Endothelial cell (in vitro differentiated cells): ENCODE results near the gene KCNQ1. TPM values are rescaled to one million over a fixed set of nuclear protein-coding genes. Genes with fewer than 3 reads are reported as not detected.

Source experiments
- DNase-seq: peaks from one replicate; pipeline ENCODE4 v3.0.0; 2021; ENCODE audit warnings: low spot score
- H3K27ac Mint-ChIP-seq: one replicate; pipeline ENCODE4 v1.8.0; 2021; ENCODE audit warnings: mixed read lengths, inconsistent platforms; ENCODE audit not compliant: unreplicated experiment
- H3K27me3 Mint-ChIP-seq: one replicate; pipeline ENCODE4 v1.8.0; 2021; ENCODE audit warnings: mild to moderate bottlenecking, moderate library complexity, mixed read lengths, inconsistent platforms; ENCODE audit not compliant: unreplicated experiment
- H3K36me3 Mint-ChIP-seq: one replicate; pipeline ENCODE4 v1.8.0; 2021; ENCODE audit warnings: mild to moderate bottlenecking, low read depth, mixed read lengths, inconsistent platforms; ENCODE audit not compliant: unreplicated experiment
- H3K4me1 Mint-ChIP-seq: one replicate; pipeline ENCODE4 v1.8.0; 2021; ENCODE audit warnings: mild to moderate bottlenecking, mixed read lengths, inconsistent platforms; ENCODE audit not compliant: unreplicated experiment
- H3K4me3 Mint-ChIP-seq: one replicate; pipeline ENCODE4 v1.8.0; 2021; ENCODE audit warnings: mild to moderate bottlenecking, mixed read lengths, inconsistent platforms; ENCODE audit not compliant: unreplicated experiment
- H3K9me3 Mint-ChIP-seq: one replicate; pipeline ENCODE4 v1.8.0; 2021; ENCODE audit warnings: mixed read lengths, inconsistent platforms; ENCODE audit not compliant: unreplicated experiment
- total RNA-seq: library from RNA; stranded (reverse); fragmentation: NEBNext Ultra II Directional; extraction: Animal tissue kit (Norgen Biotek cat#: 25700); gene quantifications from one replicate; pipeline ENCODE4 v1.2.1, GENCODE V29; 2021; ENCODE audit not compliant: unreplicated experiment
- TF ChIP-seq, protein P1 (sequence below): fragments of 200-600 bp; sonication (generic); IDR thresholded peaks from one replicate; pipeline ENCODE4 v1.5.0; 2021; ENCODE audit warnings: antibody characterized with exemption; ENCODE audit not compliant: unreplicated experiment

KCNQ1 gene
- total RNA-seq, 1 donor from 2014 or later = 35.3 TPM

GRCh38 chr11:2825261-2825888 lies 380.6 kb downstream of the KCNQ1 start:
- TF ChIP-seq, protein P1, sequence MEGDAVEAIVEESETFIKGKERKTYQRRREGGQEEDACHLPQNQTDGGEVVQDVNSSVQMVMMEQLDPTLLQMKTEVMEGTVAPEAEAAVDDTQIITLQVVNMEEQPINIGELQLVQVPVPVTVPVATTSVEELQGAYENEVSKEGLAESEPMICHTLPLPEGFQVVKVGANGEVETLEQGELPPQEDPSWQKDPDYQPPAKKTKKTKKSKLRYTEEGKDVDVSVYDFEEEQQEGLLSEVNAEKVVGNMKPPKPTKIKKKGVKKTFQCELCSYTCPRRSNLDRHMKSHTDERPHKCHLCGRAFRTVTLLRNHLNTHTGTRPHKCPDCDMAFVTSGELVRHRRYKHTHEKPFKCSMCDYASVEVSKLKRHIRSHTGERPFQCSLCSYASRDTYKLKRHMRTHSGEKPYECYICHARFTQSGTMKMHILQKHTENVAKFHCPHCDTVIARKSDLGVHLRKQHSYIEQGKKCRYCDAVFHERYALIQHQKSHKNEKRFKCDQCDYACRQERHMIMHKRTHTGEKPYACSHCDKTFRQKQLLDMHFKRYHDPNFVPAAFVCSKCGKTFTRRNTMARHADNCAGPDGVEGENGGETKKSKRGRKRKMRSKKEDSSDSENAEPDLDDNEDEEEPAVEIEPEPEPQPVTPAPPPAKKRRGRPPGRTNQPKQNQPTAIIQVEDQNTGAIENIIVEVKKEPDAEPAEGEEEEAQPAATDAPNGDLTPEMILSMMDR = no peak
- Mint-ChIP-seq H3K36me3 (peaks cover 46% of the 10 kb centered on the region), H3K4me1 (peaks cover 9% of the 10 kb centered on the region), H3K4me3 (peak overlapping the region; percentile 39), H3K9me3 (peaks cover 28% of the 10 kb centered on the region), H3K27ac (no peak overlapping the region), H3K27me3 (peaks cover 21% of the 10 kb centered on the region)
- DNase-seq = no peak

DNA sequence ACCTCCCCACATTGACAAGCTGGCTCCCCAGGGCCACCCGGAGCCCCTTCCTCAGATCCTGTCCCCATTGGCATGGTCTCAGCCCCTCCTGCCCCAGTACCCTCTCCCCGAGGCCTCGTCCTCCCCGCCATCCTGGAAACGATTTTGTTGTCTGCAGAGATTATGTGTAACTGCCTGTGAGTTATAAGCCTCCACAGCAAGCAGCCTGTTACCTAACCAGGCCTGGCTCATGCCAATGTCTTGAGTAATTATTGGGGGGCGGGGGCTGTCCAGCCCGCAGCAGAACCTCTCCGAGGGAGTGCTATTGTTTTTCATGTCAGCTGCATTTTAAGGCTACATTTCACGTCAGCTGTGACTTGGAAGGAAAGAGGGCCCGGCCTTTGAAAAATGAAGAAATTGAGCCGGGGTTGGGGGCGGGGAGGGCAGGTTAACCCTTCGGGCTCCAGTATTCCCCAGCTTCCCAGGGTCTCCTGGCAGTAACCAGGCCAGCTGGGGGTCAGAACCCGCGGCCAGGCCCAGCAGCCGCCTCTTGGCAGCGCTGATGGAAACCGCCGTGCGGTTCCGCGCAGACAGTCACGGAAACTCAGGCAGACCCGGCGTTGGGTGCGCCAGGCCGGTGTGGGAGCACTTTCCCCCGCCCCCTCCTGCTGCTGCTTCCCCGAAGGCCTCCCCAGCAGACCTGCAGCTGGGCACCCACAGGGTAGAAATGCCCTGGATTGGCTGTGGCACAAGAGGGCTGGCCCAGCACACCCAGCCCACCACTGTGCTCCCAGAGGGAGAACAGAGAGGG lies 381.3 kb downstream of the KCNQ1 start:
- peaks cover 21% of the 10 kb centered on the region for H3K27me3 Mint-ChIP-seq
- no peak overlapping the region for H3K27ac Mint-ChIP-seq
- DNase-seq = no peak
- peaks cover 46% of the 10 kb centered on the region for H3K36me3 Mint-ChIP-seq
- TF ChIP-seq, protein P1 = no peak
- H3K4me1 Mint-ChIP-seq = peaks cover 9% of the 10 kb centered on the region
- no peak overlapping the region for H3K4me3 Mint-ChIP-seq
- H3K9me3 Mint-ChIP-seq = peaks cover 28% of the 10 kb centered on the region

DNA sequence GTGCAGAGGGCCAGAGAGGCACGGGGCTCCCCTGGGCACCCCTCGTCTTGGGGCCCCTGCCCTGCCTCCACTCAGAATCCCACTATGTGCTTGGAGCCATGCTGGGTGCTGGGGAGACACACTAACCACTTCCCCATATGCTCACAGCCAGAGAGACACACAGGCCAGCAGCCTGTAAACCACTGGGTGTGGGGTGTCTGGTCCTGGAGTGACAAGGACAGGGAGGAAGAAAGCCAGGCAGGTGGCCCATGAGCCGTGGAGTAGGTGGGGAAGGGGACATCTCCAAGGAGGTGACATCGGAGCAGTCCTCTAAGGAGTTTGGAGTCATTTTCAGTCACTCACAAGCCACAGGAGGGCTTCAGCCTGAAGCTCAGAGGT lies 381.9 kb downstream of the KCNQ1 start:
- Mint-ChIP-seq H3K4me1 (peaks cover 9% of the 10 kb centered on the region), H3K27me3 (peaks cover 18% of the 10 kb centered on the region), H3K9me3 (peaks cover 28% of the 10 kb centered on the region), H3K4me3 (no peak overlapping the region), H3K27ac (no peak overlapping the region), H3K36me3 (peaks cover 44% of the 10 kb centered on the region)
- TF ChIP-seq, protein P1 = no peak
- DNase-seq = no peak

DNA sequence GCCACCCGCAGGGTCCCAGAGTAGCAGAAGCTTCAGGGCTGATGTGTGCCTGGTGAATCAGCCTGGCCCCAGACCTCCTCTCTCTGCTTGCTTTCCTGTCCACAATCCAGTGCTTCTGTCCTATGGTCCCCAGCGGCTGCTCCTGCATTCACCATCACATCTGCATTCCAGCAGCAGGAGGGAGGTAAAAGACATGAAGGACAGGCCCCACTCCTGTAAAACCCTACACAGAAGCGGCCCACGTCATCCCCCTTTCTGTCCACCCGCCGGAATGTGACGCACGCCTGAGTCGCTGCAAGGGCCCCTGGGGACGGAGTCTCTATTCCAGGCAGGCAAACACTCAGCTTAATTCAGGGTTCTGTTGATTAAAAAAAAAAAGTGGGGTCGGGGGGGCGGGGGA lies 382.4 kb downstream of the KCNQ1 start:
- Mint-ChIP-seq H3K4me1 (peaks cover 9% of the 10 kb centered on the region), H3K9me3 (peaks cover 28% of the 10 kb centered on the region), H3K4me3 (no peak overlapping the region), H3K36me3 (peaks cover 38% of the 10 kb centered on the region), H3K27ac (no peak overlapping the region), H3K27me3 (peaks cover 18% of the 10 kb centered on the region)
- DNase-seq = no peak
- TF ChIP-seq, protein P1 = no peak

DNA sequence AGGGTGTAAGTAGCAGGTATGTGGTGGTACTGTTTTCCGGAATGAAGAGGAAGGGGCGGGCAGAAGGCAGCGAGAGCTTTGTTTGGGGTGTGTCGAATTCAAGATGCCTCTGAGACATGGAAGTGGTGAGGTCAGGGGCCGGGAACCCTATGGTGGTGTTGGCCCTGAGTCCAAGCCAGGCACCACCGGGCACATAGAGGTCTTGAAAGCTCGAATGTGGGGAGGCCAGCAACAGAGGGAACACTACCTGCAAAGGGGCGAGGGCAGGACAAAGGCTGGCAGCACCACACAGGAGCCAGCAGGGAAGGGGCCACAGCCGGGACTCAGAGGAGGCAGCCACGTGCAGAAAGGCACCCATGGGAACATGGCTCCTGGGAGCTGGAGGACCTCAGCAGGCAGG lies 383.0 kb downstream of the KCNQ1 start:
- H3K9me3 Mint-ChIP-seq = peaks cover 24% of the 10 kb centered on the region
- no peak for DNase-seq
- H3K27me3 Mint-ChIP-seq = peaks cover 18% of the 10 kb centered on the region
- H3K4me1 Mint-ChIP-seq = peaks cover 9% of the 10 kb centered on the region
- TF ChIP-seq, protein P1 = no peak
- H3K4me3 Mint-ChIP-seq = no peak overlapping the region
- H3K36me3 Mint-ChIP-seq = peaks cover 33% of the 10 kb centered on the region
- no peak overlapping the region for H3K27ac Mint-ChIP-seq
